Measurements from ENCODE around the gene RASGRP4.
A peak's percentile ranks its signal among the peaks of the same experiment; 100 is the strongest.
"Not testable (repeated sequence)": the region's sequence is repeated elsewhere in the genome, so short reads cannot be mapped to it uniquely, and the experiment has no call there.

RASGRP4 gene

DNA sequence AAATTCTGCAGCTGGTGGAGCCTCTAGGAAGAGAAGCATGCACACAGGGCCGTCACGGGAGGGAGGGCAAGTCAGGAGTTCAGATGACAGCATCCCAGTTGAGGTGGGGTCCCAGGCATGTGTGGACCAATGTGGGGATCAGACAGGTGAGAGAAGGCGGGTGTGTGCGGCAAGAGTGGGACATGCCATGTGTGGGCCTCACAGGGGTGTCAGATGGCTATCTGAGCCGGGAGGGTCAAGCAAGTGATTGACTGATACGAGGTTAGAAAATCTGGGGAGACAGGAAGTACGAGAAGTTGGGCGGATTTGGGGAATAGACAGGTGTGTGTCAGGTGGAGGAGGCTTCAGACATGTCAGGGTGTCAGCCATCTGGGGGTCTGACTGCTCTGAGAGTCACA lies 8.9 kb downstream of the RASGRP4 start:
- no peak for DNase-seq (ENCODE audit: low read depth in 2 of 2)

DNA sequence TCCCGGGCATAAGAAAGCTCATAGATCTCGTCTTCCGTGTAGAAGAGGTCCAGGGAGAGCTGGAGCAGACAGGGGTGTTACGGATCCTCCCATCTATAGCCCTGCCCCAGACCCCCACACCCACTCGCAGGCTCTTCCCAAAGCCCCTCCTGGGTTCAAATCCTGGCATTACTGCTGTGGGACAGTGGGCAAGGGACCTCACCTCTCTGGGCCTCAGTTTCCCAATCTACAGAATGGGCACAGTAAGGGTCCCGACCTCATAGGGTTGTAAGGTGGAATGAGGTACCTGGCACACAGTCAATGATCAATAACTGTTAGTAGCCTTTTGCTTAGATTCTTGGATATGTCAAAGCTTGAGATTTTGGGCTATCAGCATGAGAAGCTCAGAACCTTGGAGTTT lies 12.6 kb downstream of the RASGRP4 start:
- no peak for DNase-seq (ENCODE audit: low read depth in 2 of 2)

DNA sequence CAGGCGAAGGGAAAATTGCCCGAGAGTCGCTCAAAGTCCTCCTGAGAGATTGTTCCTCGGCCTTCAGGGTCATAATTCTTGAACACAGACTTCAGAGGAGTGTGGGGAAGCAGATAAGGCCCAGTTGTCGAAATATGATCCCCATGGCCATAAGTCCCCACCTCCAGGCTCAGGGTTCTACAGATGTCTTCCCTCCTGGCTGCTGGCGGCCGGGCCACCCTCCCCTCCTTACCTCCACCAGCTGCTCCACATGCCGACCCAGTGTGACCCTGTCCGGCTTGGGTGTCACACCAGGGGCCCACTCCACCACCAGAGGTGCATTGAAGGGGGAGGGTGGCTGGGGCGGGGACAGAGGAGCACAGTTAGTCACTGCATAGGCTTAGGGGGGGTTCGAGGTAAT lies 13.1 kb downstream of the RASGRP4 start:
- DNase-seq (ENCODE audit: low read depth in 2 of 2), result no peak

DNA sequence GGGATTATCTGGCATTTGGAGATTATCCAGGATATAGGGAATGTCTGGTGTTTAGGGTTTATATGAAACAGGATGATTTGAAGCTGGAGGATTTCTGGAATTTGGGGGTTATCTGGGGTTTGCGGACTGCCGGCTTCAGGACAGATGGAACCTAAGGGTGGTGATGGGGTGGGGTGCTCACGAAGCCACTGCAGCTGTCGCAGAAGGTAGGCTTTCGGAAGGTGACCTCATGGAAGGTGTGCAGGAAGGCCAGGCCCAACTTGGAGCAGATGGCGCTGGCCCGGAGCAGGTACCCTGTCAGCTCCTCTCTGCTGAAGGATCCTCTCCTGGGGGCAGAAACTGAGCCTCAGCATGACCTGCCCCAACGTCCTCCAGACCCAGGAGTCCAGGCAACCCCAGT lies 13.5 kb downstream of the RASGRP4 start:
- no peak for DNase-seq (ENCODE audit: low read depth in 2 of 2)

DNA sequence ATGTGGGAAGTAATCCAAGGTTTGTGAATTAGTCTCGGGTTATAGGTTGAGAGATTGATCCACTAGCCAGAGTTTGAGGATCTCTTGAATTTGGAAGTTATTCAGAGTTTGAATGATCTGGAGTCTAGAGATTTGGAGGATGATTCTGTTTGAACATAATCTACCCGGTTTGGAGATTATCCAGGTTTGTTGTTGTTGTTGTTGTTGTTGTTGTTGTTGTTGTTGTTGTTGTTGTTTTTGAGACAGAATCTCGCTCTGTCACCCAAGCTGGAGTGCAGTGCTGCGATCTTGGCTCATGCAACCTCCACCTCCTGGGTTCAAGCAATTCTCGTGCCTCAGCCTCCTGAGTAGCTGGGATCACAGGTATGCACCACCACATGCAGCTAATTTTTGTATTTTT lies 14.1 kb downstream of the RASGRP4 start:
- DNase-seq (ENCODE audit: low read depth in 2 of 2), result not testable (repeated sequence)

DNA sequence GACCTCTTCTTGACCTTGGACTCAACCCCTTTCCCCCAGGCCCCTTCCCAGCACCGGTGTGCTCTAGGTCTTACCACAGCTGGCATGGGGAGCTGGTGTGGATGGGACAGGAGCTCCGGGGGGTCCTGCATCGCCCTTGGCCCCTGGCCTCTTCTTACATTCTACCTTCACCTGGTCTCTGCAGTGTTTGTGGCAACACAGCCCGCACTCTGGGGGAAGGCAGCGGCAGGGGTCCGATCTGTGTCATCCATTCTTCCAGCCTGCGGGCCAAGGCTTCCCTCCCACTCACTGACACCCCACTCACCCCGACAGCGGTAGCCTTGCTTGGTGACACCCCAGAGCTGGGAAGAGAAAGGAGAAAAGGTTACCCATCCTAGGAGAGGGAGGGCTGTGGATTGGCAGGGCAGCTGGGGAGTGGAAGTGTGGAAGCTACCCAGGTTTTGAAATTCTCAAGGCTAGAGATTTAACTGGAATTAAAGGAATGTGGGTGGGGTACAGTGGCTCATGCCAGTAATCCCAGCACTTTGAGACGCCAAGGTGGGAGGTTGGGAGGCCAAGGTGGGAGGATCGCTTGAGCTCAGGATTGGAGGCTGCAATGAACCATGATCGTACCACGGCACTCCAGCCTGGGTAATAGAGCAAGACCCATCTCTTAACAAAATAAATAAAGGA lies 14.8 kb downstream of the RASGRP4 start:
- DNase-seq (ENCODE audit: low read depth in 2 of 2), result no peak

DNA sequence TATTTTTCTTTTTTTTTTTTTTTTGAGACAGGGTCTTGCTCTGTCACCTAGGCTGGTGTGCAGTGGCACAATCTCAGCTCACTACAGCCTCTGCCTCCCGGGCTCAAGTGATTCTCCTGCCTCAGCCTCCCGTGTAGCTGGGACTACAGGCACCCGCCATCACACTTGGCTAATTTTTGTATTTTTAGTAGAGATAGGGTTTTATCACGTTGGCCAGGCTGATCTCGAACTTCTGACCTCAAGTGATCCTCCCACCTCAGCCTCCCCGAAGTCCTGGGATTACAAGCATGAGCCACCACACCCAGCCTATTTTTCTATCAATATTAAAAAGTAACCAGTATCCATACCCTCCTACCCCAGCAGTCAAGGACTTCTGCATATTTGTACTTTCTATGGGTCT lies 15.6 kb downstream of the RASGRP4 start:
- not testable (repeated sequence) for DNase-seq (ENCODE audit: low read depth in 2 of 2)

DNA sequence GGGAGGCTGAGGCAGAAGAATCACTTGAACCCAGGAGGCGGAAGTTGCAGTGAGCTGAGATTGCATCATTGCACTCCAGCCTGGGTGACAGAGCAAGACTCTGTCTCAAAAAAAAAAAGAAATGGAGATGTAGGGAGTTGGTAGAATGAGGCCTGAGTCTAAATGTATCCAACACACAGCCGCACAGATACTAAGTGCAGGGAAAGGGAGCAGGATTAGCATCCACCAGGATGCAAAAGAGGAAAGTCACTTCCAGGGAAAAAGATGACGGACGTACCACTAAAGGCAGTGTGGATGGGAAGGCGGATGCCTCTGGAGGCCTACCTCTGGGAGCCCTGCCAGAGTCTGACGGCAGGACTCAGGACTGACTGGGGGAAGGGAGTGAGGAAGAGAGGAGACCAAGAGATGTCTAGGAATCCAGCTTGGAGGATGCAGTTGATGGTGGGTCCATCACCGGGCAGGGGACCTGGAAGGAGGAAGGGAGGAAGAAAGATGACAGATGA lies 16.3 kb downstream of the RASGRP4 start:
- no peak for DNase-seq (ENCODE audit: low read depth in 2 of 2)

DNA sequence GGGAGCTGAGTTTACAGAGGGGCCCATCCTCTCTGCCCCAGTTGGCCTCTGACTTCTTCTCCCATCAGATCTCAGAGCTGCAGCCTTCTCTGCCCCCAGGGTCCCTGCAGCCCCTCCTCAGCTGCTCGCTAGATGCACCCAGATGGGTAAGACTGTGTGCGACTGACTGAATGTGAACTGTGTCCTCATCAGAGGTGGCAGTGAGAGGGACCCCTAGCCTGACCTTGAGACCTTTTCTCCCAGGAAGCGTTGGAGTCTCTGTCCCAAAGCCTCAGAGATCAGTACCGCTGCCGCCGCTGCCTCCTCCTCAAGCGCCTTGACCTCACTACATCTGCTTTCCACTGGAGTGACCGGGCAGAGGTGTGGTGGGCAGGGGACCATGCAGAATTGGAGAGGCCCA lies 20.7 kb downstream of the RASGRP4 start:
- DNase-seq (ENCODE audit: low read depth in 2 of 2), result no peak

DNA sequence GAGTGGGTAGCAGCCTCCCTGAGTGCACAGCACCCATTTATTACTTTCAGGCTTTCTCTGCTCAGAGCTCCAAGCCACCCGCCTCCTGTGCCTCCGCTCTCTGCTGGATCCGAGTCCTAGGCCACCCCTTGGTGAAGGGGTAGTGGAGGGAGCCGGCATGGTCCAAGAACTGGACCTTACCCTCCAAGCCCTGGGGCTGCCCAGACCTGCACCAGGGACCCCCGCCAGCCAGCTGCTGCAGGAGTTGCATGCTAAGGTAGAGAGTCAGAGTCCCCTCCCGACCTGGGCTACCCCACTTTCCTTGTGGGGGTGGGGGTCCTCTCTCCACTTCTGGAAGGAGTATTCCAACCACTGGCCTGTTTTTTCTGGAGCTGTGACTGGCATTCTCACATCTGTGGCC lies 21.2 kb downstream of the RASGRP4 start:
- no peak for DNase-seq (ENCODE audit: low read depth in 2 of 2)

DNA sequence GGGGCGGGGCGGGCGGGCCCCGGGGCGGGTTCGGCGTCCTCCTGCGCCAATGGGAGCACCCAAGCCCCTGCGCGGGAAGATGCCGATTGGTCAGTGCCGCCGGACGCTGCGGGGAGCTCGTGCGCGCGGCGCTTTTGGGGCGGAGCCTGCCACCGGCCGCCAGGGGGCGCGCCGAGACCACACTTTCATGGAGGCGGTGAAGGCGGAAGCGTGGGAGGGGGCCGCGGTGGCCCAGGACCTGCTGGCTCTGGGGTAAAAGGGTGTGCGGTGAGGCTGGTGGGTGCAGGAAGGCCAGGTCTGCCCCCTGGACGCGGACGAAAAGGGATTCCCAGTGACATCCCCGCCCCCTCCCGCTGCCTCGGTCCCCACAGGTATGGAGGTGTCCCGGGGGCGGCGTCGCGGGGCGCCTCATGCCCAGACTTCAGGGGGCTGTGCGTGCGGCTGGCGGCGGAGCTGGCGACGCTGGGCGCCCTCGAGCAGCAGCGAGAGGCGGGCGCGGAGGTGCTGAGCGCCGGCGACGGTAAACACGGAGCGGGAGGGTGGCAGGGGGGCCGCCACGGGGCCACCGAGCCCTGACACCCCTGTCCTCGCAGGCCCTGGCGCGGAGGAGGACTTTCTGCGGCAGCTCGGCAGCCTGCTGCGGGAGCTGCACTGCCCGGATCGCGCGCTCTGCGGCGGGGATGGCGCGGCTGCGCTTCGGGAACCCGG lies 22.9 kb downstream of the RASGRP4 start, which contains the start of gene FAM98C:
FAM98C (plus strand) TSS at position 127 of the 708 bp plus-strand sequence; CDS start at position 188, 61 bp downstream.
- peak; percentile 95 to 96 for DNase-seq (ENCODE audit: low read depth in 2 of 2)

DNA sequence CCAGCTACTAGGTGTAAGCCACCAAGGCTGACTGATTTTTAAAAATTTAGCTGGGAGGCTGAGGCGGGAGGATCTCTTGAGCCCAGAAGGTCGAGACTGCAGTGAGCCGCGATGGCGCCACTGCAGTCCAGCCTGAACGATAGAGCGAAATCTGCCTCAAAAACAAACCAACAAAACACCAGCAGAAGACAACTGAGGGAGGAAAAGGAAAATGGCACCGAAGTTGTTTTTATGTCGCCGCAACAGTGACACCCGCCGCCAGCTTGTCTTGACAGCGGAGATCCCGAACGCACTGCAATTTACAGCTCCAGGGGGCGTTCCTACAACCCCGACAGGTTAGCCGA lies 23.4 kb downstream of the RASGRP4 start:
- DNase-seq (ENCODE audit: low read depth in 2 of 2), result no peak

DNA sequence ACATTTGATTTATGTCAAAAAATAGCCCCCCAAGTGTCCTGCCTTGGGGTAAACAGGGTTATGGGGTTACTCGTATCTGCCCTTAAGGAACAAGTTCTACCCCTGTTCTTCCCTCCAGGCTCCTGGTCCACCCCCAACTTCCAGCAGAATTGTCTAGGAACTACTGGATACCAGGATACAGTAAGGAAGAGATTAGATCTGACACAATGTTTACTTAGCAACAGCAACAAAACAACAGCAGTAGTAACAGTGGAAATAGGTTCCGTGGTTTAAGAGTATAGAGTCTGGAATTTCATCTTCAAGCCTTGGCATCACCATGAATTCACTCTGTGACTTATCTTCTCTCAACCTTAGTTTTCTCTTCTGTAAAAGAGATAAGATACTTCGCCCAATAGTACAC lies 24.9 kb downstream of the RASGRP4 start:
- no peak for DNase-seq (ENCODE audit: low read depth in 2 of 2)

DNA sequence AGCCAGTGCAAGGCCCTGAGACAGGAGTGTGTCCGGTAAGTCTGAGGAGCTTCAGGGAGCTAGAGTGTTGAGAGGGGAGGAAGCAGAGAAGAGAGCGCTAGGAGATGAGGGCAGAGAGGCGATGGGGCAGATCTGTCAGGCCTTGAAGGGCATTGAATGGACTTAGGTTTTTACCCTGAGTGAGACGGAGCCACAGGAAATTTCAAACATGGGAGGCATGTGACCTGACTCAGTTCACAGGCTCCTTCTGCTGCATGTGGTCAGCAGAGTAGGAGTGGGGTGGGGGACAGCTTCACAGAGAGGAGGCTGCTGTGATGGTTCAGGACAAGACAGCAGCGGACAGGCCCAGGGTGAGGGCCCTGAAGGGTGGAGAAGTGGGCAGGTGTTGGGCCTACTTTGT lies 25.7 kb downstream of the RASGRP4 start:
- no peak for DNase-seq (ENCODE audit: low read depth in 2 of 2)

DNA sequence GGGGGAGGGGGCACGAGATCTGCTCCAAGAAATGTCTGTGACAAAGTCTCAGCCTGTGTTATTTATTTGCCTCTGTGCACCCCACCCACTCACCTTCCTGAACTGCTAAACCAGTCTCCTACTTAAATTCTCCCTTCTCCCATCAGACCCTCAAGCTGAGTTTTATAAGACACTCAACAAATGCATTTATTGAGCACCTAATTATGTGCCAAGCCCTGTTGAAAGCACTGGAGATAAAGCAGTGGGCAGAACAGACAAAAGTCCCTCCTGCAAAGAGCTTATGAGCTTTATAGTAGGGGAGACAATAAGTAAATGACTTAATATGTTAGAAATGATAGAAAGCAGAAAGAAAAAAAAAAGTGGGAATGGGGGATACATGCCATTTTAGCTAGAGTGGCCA lies 26.5 kb downstream of the RASGRP4 start:
- no peak for DNase-seq (ENCODE audit: low read depth in 2 of 2)

DNA sequence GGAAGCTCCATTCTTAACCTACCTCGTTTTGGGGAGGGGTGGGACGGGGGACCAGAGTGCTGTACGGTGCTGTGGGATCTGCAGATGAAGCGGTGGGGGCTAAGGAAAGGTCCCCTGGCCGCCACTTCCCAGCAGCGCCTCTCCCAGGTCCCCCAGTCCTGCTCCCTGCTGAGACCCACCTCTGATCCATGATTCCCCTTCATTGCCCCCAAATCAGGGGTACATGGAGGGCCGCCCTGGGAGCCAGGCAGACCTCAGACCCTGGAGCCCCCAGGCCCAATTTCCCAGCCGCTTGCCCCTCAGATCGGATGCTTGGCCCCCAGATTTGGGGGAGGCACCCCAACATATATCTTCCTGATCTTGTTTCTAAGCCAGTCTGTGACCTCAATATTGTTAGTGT lies 26.9 kb downstream of the RASGRP4 start:
- no peak for DNase-seq (ENCODE audit: low read depth in 2 of 2)

DNA sequence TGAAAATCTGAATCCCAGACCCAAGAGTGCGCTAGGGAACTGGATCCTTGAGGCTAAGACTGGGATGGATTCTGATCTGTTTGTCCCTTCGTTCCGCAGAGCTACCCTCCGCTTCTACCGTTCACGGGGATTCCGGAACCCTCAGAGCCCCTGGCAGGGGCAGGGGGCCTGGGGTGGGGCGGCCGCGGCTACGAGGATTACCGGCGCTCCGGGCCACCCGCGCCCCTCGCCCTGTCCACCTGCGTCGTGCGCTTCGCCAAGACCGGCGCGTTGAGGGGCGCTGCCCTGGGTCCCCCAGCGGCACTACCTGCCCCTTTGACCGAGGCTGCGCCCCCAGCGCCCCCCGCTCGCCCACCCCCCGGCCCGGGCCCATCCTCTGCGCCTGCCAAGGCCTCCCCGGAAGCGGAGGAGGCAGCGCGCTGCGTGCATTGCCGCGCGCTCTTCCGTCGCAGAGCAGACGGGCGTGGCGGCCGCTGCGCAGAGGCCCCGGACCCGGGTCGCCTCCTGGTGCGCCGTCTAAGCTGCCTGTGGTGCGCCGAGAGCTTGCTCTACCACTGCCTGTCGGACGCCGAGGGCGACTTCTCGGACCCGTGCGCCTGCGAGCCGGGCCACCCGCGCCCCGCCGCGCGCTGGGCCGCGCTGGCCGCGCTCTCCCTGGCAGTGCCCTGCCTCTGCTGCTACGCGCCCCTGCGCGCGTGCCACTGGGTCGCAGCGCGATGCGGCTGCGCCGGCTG lies 30.5 kb downstream of the RASGRP4 start:
- no peak for DNase-seq (ENCODE audit: low read depth in 2 of 2)

DNA sequence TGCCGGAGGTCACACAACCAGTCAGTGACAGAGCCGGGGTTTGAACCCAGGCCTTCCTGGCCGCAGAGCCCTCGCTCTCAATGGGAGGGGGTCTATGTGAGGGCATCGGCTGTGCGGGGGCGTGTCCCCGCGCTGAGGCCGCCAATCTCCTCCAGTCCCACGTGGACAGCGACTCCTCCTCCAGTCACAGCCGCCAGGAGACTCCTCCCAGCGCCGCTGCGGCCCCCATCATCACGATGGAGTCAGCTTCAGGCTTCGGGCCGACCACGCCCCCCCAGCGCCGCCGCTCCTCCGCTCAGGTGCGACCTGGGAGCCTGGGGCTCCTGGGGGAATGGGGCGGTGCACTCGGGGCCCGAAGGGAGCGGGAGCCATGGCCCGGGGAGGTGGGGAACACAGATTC lies 31.5 kb downstream of the RASGRP4 start:
- DNase-seq (ENCODE audit: low read depth in 2 of 2), result peak; percentile 70 to 82

DNA sequence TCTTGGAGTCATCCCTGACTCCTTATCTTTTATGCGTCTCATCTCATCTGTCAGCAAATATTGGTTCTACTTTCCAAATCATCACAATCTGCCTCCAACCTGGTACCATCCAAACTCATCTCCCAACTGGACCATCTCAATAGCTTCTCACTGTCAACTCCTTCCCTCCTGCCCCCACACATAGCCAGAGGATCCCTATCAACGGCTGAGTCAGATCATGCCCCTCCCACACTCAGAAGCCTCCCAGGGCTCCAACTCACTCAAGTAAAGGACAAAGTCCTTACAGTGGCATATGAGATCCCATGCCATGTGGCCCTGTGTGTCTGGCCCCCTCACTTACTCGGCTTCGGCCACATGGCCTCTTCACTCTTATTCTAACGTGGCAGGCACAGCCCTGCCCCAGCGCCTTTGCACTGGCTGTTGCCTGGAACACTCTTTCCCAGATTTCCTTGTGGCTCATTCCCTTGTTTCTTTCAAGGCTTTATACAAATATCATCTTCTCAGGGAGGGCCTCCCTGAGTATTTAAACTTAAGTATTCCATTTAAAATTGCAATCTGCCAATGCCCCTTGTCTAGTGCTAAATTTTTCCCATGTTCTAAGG lies 33.2 kb downstream of the RASGRP4 start:
- no peak for DNase-seq (ENCODE audit: low read depth in 2 of 2)

DNA sequence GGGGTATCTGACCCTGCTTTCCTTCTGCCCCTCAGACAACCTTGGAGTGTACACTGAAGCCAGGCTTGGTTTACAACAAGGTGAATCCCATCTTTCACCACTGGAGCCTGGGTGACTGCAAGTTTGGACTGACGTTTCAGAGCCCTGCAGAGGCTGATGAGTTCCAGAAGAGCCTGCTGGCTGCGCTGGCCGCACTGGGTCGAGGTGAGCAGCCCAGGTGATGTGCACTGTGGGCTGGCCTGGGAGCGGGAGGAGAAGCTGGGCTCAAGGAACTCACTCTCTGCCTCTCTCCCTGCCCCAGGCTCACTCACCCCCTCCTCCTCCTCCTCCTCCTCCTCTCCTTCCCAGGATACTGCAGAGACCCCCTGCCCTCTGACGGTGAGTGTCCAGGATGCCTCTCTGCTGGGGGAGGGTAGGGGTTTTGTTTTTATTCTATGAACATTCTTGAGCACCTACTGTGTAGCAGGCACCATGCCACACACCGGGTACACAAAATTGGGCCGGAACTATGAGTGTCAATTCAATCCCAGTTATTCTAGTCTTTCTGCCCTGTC lies 34.0 kb downstream of the RASGRP4 start:
- no peak for DNase-seq (ENCODE audit: low read depth in 2 of 2)

DNA sequence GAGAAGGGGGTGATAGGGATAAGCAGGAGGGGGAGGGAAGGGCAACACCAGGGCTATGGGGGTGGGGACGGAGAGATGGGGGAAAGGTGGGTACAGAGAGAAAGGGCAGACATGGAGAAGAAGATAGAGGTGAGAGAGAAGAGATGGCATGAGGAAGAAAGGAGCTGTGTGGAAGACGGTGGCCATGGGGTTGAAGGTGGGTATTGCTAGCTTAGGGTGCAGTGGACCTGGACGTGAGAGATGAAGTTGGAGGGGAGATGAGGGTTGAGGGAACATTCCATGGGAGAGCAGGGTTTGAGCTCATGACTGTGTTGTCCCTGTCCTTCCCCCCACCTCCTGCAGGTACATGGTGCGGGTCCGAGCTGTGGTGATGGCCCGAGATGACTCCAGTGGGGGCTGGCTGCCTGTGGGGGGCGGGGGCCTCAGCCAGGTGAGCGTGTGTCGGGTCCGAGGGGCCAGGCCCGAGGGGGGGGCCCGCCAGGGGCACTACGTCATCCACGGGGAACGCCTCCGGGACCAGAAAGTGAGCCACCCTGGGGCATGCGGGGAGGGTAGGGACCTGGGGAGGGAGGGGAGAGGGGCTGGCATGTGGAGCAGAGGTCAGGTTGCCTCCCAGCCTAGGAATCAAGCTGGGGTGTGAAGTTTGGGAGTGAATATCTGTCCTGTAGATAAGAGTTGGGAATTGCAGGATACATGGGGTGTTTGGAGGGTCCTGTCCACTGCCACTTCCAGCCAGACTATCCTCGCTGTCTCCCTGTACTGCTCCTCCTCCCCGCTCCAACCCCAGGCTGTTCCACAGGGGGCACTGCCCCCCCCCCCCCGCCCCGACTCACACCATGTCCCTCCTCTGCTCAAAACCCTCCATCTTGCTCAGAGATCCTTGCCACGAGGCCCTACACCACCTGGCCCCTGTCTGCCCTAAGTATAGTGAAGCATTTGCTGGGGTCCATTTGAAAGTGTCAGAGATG lies 35.8 kb downstream of the RASGRP4 start:
- no peak for DNase-seq (ENCODE audit: low read depth in 2 of 2)
